Right kidney (tissue), 9 donors: ENCODE measurements around the gene SLC27A2.
A peak's percentile ranks its signal among the peaks of the same experiment; 100 is the strongest.
"Not testable (repeated sequence)": the region's sequence is repeated elsewhere in the genome, so short reads cannot be mapped to it uniquely, and the experiment has no call there.

Experiments used
- DNase-seq: peaks from one replicate; pipeline ENCODE4 v3.0.0-alpha.2; 2016
- long read RNA-seq, 8 donors: transcript quantifications; one replicate each; lab custom pipeline, GENCODE V29; 2026

The SLC27A2 gene
- long read RNA-seq, donor 1, transcript SLC27A2-201 (10 exons, 2,394 nt) = major isoform, 17 of 58 reads
- long read RNA-seq, donor 1, partial matches to known transcripts = 41 of 58 reads
- long read RNA-seq, donor 1, other reads (novel, unspliced or antisense) = 0 of 58 reads
- long read RNA-seq, donor 2, transcript SLC27A2-201 (10 exons, 2,394 nt) = major isoform, 13 of 25 reads
- long read RNA-seq, donor 2, partial matches to known transcripts = 12 of 25 reads
- long read RNA-seq, donor 2, other reads (novel, unspliced or antisense) = 0 of 25 reads
- long read RNA-seq, donor 3, transcript SLC27A2-201 (10 exons, 2,394 nt) = major isoform, 8 of 14 reads
- long read RNA-seq, donor 3, partial matches to known transcripts = 5 of 14 reads
- long read RNA-seq, donor 3, other reads (novel, unspliced or antisense) = 0 of 14 reads
- long read RNA-seq, donor 4, transcript SLC27A2-201 (10 exons, 2,394 nt) = major isoform, 5 of 11 reads
- long read RNA-seq, donor 4, partial matches to known transcripts = 6 of 11 reads
- long read RNA-seq, donor 4, other reads (novel, unspliced or antisense) = 0 of 11 reads
- long read RNA-seq, donor 5, transcript SLC27A2-201 (10 exons, 2,394 nt) = major isoform, 7 of 21 reads
- long read RNA-seq, donor 5, partial matches to known transcripts = 14 of 21 reads
- long read RNA-seq, donor 5, other reads (novel, unspliced or antisense) = 0 of 21 reads
- long read RNA-seq, donor 6, transcript SLC27A2-201 (10 exons, 2,394 nt) = major isoform, 9 of 23 reads
- long read RNA-seq, donor 6, partial matches to known transcripts = 13 of 23 reads
- long read RNA-seq, donor 6, other reads (novel, unspliced or antisense) = 0 of 23 reads
- long read RNA-seq, donor 7 = 0 reads
- long read RNA-seq, donor 8, transcript SLC27A2-201 (10 exons, 2,394 nt) = major isoform, 9 of 25 reads
- long read RNA-seq, donor 8, partial matches to known transcripts = 16 of 25 reads
- long read RNA-seq, donor 8, other reads (novel, unspliced or antisense) = 0 of 25 reads

GRCh38 chr15:50181969-50182218 is at the start of gene SLC27A2:
SLC27A2 (plus strand) TSS chr15:50182196; CDS start chr15:50182428, 232 bp downstream.
- DNase-seq = no peak

- not testable (repeated sequence) for DNase-seq
These were observed 49.6 kb upstream of the SLC27A2 start for GRCh38 chr15:50132251-50132984.

GRCh38 chr15:50134524-50135024 is 47.4 kb upstream of the SLC27A2 start:
- DNase-seq = no peak

GRCh38 chr15:50135031-50135551 is 46.9 kb upstream of the SLC27A2 start:
- DNase-seq = no peak

GRCh38 chr15:50137330-50137761 is 44.6 kb upstream of the SLC27A2 start:
- no peak for DNase-seq

- no peak for DNase-seq
These were observed 44.1 kb upstream of the SLC27A2 start for GRCh38 chr15:50137893-50138292.

- DNase-seq = no peak
These were observed 43.6 kb upstream of the SLC27A2 start for GRCh38 chr15:50138391-50138790.

- DNase-seq = no peak
These were observed 41.9 kb upstream of the SLC27A2 start for GRCh38 chr15:50140098-50140497.

GRCh38 chr15:50140983-50141382 is 41.0 kb upstream of the SLC27A2 start:
- DNase-seq = no peak

GRCh38 chr15:50141856-50142255 is 40.1 kb upstream of the SLC27A2 start:
- DNase-seq = no peak

GRCh38 chr15:50143255-50143860 is 38.6 kb upstream of the SLC27A2 start:
- DNase-seq = no peak

GRCh38 chr15:50144341-50145120 is 37.5 kb upstream of the SLC27A2 start:
- no peak for DNase-seq

GRCh38 chr15:50145451-50145872 is 36.5 kb upstream of the SLC27A2 start:
- DNase-seq = peak; percentile 42

GRCh38 chr15:50146632-50147031 is 35.4 kb upstream of the SLC27A2 start:
- DNase-seq = no peak

- no peak for DNase-seq
These were observed 33.5 kb upstream of the SLC27A2 start for GRCh38 chr15:50148362-50148963.

- no peak for DNase-seq
These were observed 32.9 kb upstream of the SLC27A2 start for GRCh38 chr15:50149090-50149489.

GRCh38 chr15:50150349-50150748 is 31.6 kb upstream of the SLC27A2 start:
- no peak for DNase-seq

GRCh38 chr15:50150851-50151250 is 31.1 kb upstream of the SLC27A2 start:
- no peak for DNase-seq

GRCh38 chr15:50151476-50151875 is 30.5 kb upstream of the SLC27A2 start:
- DNase-seq = no peak

GRCh38 chr15:50158236-50158635 is 23.8 kb upstream of the SLC27A2 start:
- DNase-seq = not testable (repeated sequence)
